H1 (cell line): ENCODE measurements around the gene MYH11.

Experiments
- HDAC2 ChIP-seq, 2 experiments: fragments of 300-600 bp in 1 of 2; sonication (generic) in 1 of 2; IDR thresholded peaks; 2 replicates each; pipeline ENCODE4 v1.6.1; 2011 to 2012; ENCODE audit warnings: low read depth in 2 of 2, low read length in 2 of 2, mild to moderate bottlenecking in 2 of 2, moderate library complexity in 2 of 2, borderline replicate concordance in 1 of 2, inconsistent platforms in 1 of 2
- NRF1 ChIP-seq: IDR thresholded peaks from 2 replicates; pipeline ENCODE4 v1.6.1; 2011; ENCODE audit warnings: mild to moderate bottlenecking, low read depth, low read length, improper control_type of control experiment
- TBP ChIP-seq: IDR thresholded peaks from 2 replicates; pipeline ENCODE4 v1.6.1; 2011; ENCODE audit warnings: low read depth, low read length, improper control_type of control experiment

- TF ChIP-seq NRF1 = no peak
- TF ChIP-seq HDAC2 (IDR thresholded peaks at IDR 0.05; ENCODE audit: borderline replicate concordance in 1 of 2, low read depth in 2 of 2, low read length in 2 of 2) = no peak
- no peak for TF ChIP-seq TBP
Measured at GRCh38 chr16:15703029-15703736, 153.6 kb downstream of the MYH11 start.
